GM23248 (cell line): ENCODE measurements around the gene SIRPG. TPM values are rescaled to one million over a fixed set of nuclear protein-coding genes. Genes with fewer than 3 reads are reported as not detected.

Source experiments
- DNase-seq: peaks from one replicate; pipeline ENCODE4 v3.0.0-alpha.2; 2015
- H2AFZ ChIP-seq: fragments of 200-600 bp; sonication (generic); 2 replicates; pipeline ENCODE4 v1.6.1; 2016; ENCODE audit warnings: antibody characterized with exemption
- H3F3A ChIP-seq: fragments of 200-600 bp; sonication (generic); 2 replicates; pipeline ENCODE4 v1.6.1; 2016; ENCODE audit warnings: mild to moderate bottlenecking, antibody characterized with exemption, mixed run types; ENCODE audit not compliant: insufficient read depth
- H3K27ac ChIP-seq: fragments of 200-600 bp; sonication (generic); 2 replicates; pipeline ENCODE4 v1.5.1; 2016; ENCODE audit warnings: mild to moderate bottlenecking
- H3K27me3 ChIP-seq: fragments of 200-600 bp; sonication (generic); replicated peaks from 2 replicates; pipeline ENCODE4 v1.6.1; 2016; ENCODE audit warnings: mild to moderate bottlenecking; ENCODE audit not compliant: insufficient read depth
- H3K36me3 ChIP-seq: fragments of 200-600 bp; sonication (generic); 2 replicates; pipeline ENCODE4 v1.6.1; 2016; ENCODE audit warnings: low read depth, mild to moderate bottlenecking
- H3K4me1 ChIP-seq: fragments of 200-600 bp; sonication (generic); 2 replicates; pipeline ENCODE4 v1.6.1; 2016; ENCODE audit warnings: mild to moderate bottlenecking; ENCODE audit not compliant: insufficient read depth
- H3K4me2 ChIP-seq: fragments of 200-600 bp; sonication (generic); one replicate; pipeline ENCODE4 v1.6.1; 2016; ENCODE audit warnings: mild to moderate bottlenecking; ENCODE audit not compliant: unreplicated experiment
- H3K4me3 ChIP-seq: fragments of 200-600 bp; sonication (generic); 2 replicates; pipeline ENCODE4 v1.5.1; 2016; ENCODE audit warnings: mild to moderate bottlenecking
- H3K79me2 ChIP-seq: fragments of 200-600 bp; sonication (generic); 2 replicates; pipeline ENCODE4 v1.6.1; 2016; ENCODE audit warnings: mild to moderate bottlenecking; ENCODE audit not compliant: insufficient read depth
- H3K9ac ChIP-seq: fragments of 200-600 bp; sonication (generic); 2 replicates; pipeline ENCODE4 v1.6.1; 2016; ENCODE audit warnings: mild to moderate bottlenecking
- H3K9me2 ChIP-seq: fragments of 200-600 bp; sonication (generic); 2 replicates; pipeline ENCODE4 v1.6.1; 2016; ENCODE audit warnings: mixed run types, mild to moderate bottlenecking, moderate library complexity; ENCODE audit not compliant: insufficient read depth
- H3K9me3 ChIP-seq: fragments of 200-600 bp; sonication (generic); one replicate; pipeline ENCODE4 v1.6.1; 2017; ENCODE audit warnings: low read depth
- H4K20me1 ChIP-seq: fragments of 200-600 bp; sonication (generic); 2 replicates; pipeline ENCODE4 v1.6.0; 2016; ENCODE audit not compliant: insufficient read depth
- EZH2 ChIP-seq: fragments of 200-600 bp; sonication (generic); IDR thresholded peaks from 2 replicates; pipeline ENCODE4 v1.6.1; 2018; ENCODE audit warnings: antibody characterized with exemption, mild to moderate bottlenecking; ENCODE audit not compliant: insufficient read depth, poor library complexity, severe bottlenecking
- EZH2phosphoT487 ChIP-seq: fragments of 200-600 bp; sonication (generic); IDR thresholded peaks from 2 replicates; pipeline ENCODE4 v1.6.1; 2018; ENCODE audit warnings: antibody characterized with exemption, moderate library complexity, mild to moderate bottlenecking, low read depth; ENCODE audit not compliant: insufficient read depth
- WGBS, 2 experiments: methylation state at CpG; one replicate each; pipeline ENCODE4 v1.1.6; 2015 to 2017; ENCODE audit warnings: low lambda C conversion rate in 2 of 2, low coverage in 1 of 2; ENCODE audit errors: missing lambda C conversion rate in 2 of 2; 5-methylcytosine and 5-hydroxymethylcytosine counted together
- in situ Hi-C: fragments of 300-500 bp; cut with MboI; formaldehyde crosslinking; loops from 2 replicates; pipeline ENCODE4 v1.15.0; 2020
- polyA plus RNA-seq: library from polyadenylated mRNA; unstranded; fragments of >200 nt; fragmentation: Nextera tagmentation; extraction: Ambion mirVana; gene quantifications from 2 replicates; pipeline ENCODE4 v1.2.1, GENCODE V29; 2016
- total RNA-seq: library from RNA; depleted of rRNA; stranded (reverse); fragments of >200 nt; shearing (Covaris generic); gene quantifications from 2 replicates; pipeline ENCODE4 v1.2.3, GENCODE V29; 2014

The SIRPG gene
- total and polyA plus RNA-seq, 2 experiments from 2014 or later = not detected

- Histone ChIP-seq H3K9me3 (no peaks in the 10 kb centered on the region), H3K9me2 (no peaks in the 10 kb centered on the region), H3K36me3 (no peaks in the 10 kb centered on the region), H3F3A (peaks cover 21% of the 10 kb centered on the region), H3K27me3 (no peaks in the 10 kb centered on the region; the same call in 1 of the 2 replicates), H3K4me2 (no peak overlapping the region), H4K20me1 (no peaks in the 10 kb centered on the region), H3K27ac (no peak overlapping the region), H3K9ac (no peak overlapping the region), H3K79me2 (no peaks in the 10 kb centered on the region), H3K4me1 (peaks cover 30% of the 10 kb centered on the region), H3K4me3 (no peak overlapping the region), H2AFZ (no peak overlapping the region)
- no peak for DNase-seq
- 21 to 27% methylated on average over 5 of the region's 5 CpGs for WGBS, 2 experiments
- in situ Hi-C loops = loop anchor here (25.0 kb wide), 1 partner anchor 92 kb away; no protein-coding TSS in a partner anchor
- TF ChIP-seq EZH2 (no peak), EZH2phosphoT487 (no peak)
These were observed 28.3 kb downstream of the SIRPG start for GRCh38 chr20:1629321-1629720.

GRCh38 chr20:1628621-1629020 lies 29.0 kb downstream of the SIRPG start:
- no peak for DNase-seq
- no peak overlapping the region for H3K9ac ChIP-seq
- H3K9me2 ChIP-seq = no peaks in the 10 kb centered on the region
- H3K4me3 ChIP-seq = no peak overlapping the region
- H3K27ac ChIP-seq = no peak overlapping the region
- no peak for TF ChIP-seq EZH2phosphoT487
- TF ChIP-seq EZH2 = no peak
- no peaks in the 10 kb centered on the region for H3K9me3 ChIP-seq
- in situ Hi-C loops = loop anchor here (25.0 kb wide), 1 partner anchor 91 kb away; no protein-coding TSS in a partner anchor
- H3K36me3 ChIP-seq = no peaks in the 10 kb centered on the region
- no peaks in the 10 kb centered on the region for H4K20me1 ChIP-seq
- no peaks in the 10 kb centered on the region; the same call in 1 of the 2 replicates for H3K27me3 ChIP-seq
- peaks cover 36% of the 10 kb centered on the region for H3K4me1 ChIP-seq
- no peak overlapping the region for H3K4me2 ChIP-seq
- WGBS, 2 experiments = 53 to 57% methylated on average over 5 of the region's 5 CpGs
- H3K79me2 ChIP-seq = no peaks in the 10 kb centered on the region
- no peak overlapping the region for H2AFZ ChIP-seq
- peaks cover 21% of the 10 kb centered on the region for H3F3A ChIP-seq

GRCh38 chr20:1627200-1627550 lies 30.4 kb downstream of the SIRPG start:
- no peaks in the 10 kb centered on the region for H3K36me3 ChIP-seq
- TF ChIP-seq EZH2phosphoT487 (no peak), EZH2 (no peak)
- no peak overlapping the region for H3K4me2 ChIP-seq
- no peak overlapping the region for H3K9ac ChIP-seq
- H3K4me3 ChIP-seq = no peak overlapping the region
- H2AFZ ChIP-seq = no peak overlapping the region
- in situ Hi-C loops = loop anchor here (25.0 kb wide), 1 partner anchor 90 kb away; no protein-coding TSS in a partner anchor
- 18 to 50% methylated on average over 2 of the region's 2 CpGs for WGBS, 2 experiments
- no peaks in the 10 kb centered on the region; the same call in 1 of the 2 replicates for H3K27me3 ChIP-seq
- no peaks in the 10 kb centered on the region for H3K79me2 ChIP-seq
- no peak overlapping the region for H3K27ac ChIP-seq
- peaks cover 19% of the 10 kb centered on the region for H3F3A ChIP-seq
- H3K9me3 ChIP-seq = no peaks in the 10 kb centered on the region
- no peaks in the 10 kb centered on the region for H3K9me2 ChIP-seq
- no peaks in the 10 kb centered on the region for H4K20me1 ChIP-seq
- DNase-seq = no peak
- peaks cover 31% of the 10 kb centered on the region for H3K4me1 ChIP-seq

- H3K36me3 ChIP-seq = no peaks in the 10 kb centered on the region
- no peaks in the 10 kb centered on the region for H3K79me2 ChIP-seq
- H3K27me3 ChIP-seq = no peaks in the 10 kb centered on the region; the same call in 1 of the 2 replicates
- no peak overlapping the region for H3K4me2 ChIP-seq
- TF ChIP-seq EZH2phosphoT487 = no peak
- no peak for TF ChIP-seq EZH2
- no peaks in the 10 kb centered on the region for H3K9me2 ChIP-seq
- DNase-seq = no peak
- in situ Hi-C loops = loop anchor here (25.0 kb wide), 1 partner anchor 89 kb away; no protein-coding TSS in a partner anchor
- WGBS, 2 experiments = 36 to 40% methylated on average over 3 of the region's 3 CpGs
- H3K27ac ChIP-seq = no peak overlapping the region
- H3K9ac ChIP-seq = no peak overlapping the region
- no peak overlapping the region for H3K4me3 ChIP-seq
- no peaks in the 10 kb centered on the region for H3K9me3 ChIP-seq
- H2AFZ ChIP-seq = no peak overlapping the region
- peaks cover 14% of the 10 kb centered on the region for H3F3A ChIP-seq
- H3K4me1 ChIP-seq = peaks cover 26% of the 10 kb centered on the region
- no peaks in the 10 kb centered on the region for H4K20me1 ChIP-seq
These were observed 30.9 kb downstream of the SIRPG start for GRCh38 chr20:1626528-1627199.
